NCI-H774 (cell line): Measurements from ENCODE around the gene NLRP8.
"Not testable (repeated sequence)": the region's sequence is repeated elsewhere in the genome, so short reads cannot be mapped to it uniquely, and the experiment has no call there.

Experiments
- DNase-seq: peaks from one replicate; lab custom pipeline; 2025; lab: John Stamatoyannopoulos, UW

NLRP8 gene

GRCh38 chr19:55973982-55974381, 26.4 kb downstream of the NLRP8 start:
- DNase-seq, result no peak

- no peak for DNase-seq
Observed at GRCh38 chr19:55980415-55980814, 32.8 kb downstream of the NLRP8 start.

- DNase-seq, result no peak
Observed at GRCh38 chr19:55985254-55985653, 37.6 kb downstream of the NLRP8 start.

GRCh38 chr19:55986487-55986886, 38.9 kb downstream of the NLRP8 start, which contains the start of gene NLRP5:
Gene NLRP5 (plus strand): TSS chr19:55986775.
- DNase-seq, result peak; percentile 30

- no peak for DNase-seq
Observed at GRCh38 chr19:55990831-55991230, 43.2 kb downstream of the NLRP8 start.

GRCh38 chr19:55993492-55993891, 45.9 kb downstream of the NLRP8 start:
- DNase-seq, result no peak

- no peak for DNase-seq
Observed at GRCh38 chr19:56014765-56015164, 67.1 kb downstream of the NLRP8 start.

- no peak for DNase-seq
Observed at GRCh38 chr19:56015756-56016155, 68.1 kb downstream of the NLRP8 start.

- not testable (repeated sequence) for DNase-seq
Observed at GRCh38 chr19:56019325-56019724, 71.7 kb downstream of the NLRP8 start.

- DNase-seq, result not testable (repeated sequence)
Observed at GRCh38 chr19:56020355-56020975, 72.8 kb downstream of the NLRP8 start.

- no peak for DNase-seq
Observed at GRCh38 chr19:56026769-56027168, 79.1 kb downstream of the NLRP8 start.
